Measurements from ENCODE around the gene FRRS1. TPM values are rescaled to one million over a fixed set of nuclear protein-coding genes. Genes with fewer than 3 reads are reported as not detected.

Gene FRRS1
- polyA plus RNA-seq, 1 donor from 2014 or later: not detected

DNA sequence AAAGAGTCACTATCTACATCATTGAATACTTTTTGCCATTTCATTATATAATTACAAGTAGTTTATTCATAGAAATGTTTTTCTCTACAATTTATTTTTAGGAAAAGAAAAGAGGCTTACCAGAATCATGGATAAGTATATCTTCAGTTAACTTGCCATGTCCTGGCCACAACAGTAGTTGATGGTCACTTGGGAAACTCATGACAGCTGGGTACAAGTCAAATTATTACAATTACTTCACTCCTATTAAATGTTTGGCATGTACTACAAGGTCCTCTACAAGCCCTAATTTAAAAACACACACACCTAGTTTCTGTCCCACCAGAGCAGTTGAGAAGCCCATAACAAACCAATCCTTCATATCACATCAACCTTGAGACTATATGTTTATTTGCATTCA, 91.1 kb downstream of the FRRS1 start:
- H3K27me3 ChIP-seq (ENCODE audit: insufficient read depth, low read depth, low read length): no peaks in the 10 kb centered on the region
- no peaks in the 10 kb centered on the region for H3K36me3 ChIP-seq (ENCODE audit: insufficient read depth, low read length)
- H3F3A ChIP-seq (ENCODE audit: insufficient read depth, low read length, poor library complexity, severe bottlenecking): no peaks in the 10 kb centered on the region
- H3K4me2 ChIP-seq (ENCODE audit: low read length): no peak overlapping the region
- H3K27ac ChIP-seq (ENCODE audit: low read length): no peak overlapping the region
- H4K20me1 ChIP-seq (ENCODE audit: insufficient read depth): no peaks in the 10 kb centered on the region
- TF ChIP-seq EZH2 (IDR thresholded peaks at IDR 0.05; ENCODE audit: borderline replicate concordance, insufficient read depth, low read length, poor library complexity, severe bottlenecking) (no peak), TAF1 (IDR thresholded peaks at IDR 0.05; ENCODE audit: low read depth) (no peak), MXI1 (conservative IDR thresholded peaks at IDR 0.05; ENCODE audit: poor library complexity, severe bottlenecking) (no peak), RAD21 (conservative IDR thresholded peaks at IDR 0.05) (no peak), SMC3 (conservative IDR thresholded peaks at IDR 0.05; ENCODE audit: poor library complexity) (no peak), EP300 (conservative IDR thresholded peaks at IDR 0.05; ENCODE audit: poor library complexity, severe bottlenecking) (no peak), POLR2AphosphoS5 (IDR thresholded peaks at IDR 0.05) (no peak)
- TF ChIP-seq, protein P1, sequence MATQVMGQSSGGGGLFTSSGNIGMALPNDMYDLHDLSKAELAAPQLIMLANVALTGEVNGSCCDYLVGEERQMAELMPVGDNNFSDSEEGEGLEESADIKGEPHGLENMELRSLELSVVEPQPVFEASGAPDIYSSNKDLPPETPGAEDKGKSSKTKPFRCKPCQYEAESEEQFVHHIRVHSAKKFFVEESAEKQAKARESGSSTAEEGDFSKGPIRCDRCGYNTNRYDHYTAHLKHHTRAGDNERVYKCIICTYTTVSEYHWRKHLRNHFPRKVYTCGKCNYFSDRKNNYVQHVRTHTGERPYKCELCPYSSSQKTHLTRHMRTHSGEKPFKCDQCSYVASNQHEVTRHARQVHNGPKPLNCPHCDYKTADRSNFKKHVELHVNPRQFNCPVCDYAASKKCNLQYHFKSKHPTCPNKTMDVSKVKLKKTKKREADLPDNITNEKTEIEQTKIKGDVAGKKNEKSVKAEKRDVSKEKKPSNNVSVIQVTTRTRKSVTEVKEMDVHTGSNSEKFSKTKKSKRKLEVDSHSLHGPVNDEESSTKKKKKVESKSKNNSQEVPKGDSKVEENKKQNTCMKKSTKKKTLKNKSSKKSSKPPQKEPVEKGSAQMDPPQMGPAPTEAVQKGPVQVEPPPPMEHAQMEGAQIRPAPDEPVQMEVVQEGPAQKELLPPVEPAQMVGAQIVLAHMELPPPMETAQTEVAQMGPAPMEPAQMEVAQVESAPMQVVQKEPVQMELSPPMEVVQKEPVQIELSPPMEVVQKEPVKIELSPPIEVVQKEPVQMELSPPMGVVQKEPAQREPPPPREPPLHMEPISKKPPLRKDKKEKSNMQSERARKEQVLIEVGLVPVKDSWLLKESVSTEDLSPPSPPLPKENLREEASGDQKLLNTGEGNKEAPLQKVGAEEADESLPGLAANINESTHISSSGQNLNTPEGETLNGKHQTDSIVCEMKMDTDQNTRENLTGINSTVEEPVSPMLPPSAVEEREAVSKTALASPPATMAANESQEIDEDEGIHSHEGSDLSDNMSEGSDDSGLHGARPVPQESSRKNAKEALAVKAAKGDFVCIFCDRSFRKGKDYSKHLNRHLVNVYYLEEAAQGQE (IDR thresholded peaks at IDR 0.05; ENCODE audit: borderline replicate concordance): no peak
- TF ChIP-seq, protein P2, sequence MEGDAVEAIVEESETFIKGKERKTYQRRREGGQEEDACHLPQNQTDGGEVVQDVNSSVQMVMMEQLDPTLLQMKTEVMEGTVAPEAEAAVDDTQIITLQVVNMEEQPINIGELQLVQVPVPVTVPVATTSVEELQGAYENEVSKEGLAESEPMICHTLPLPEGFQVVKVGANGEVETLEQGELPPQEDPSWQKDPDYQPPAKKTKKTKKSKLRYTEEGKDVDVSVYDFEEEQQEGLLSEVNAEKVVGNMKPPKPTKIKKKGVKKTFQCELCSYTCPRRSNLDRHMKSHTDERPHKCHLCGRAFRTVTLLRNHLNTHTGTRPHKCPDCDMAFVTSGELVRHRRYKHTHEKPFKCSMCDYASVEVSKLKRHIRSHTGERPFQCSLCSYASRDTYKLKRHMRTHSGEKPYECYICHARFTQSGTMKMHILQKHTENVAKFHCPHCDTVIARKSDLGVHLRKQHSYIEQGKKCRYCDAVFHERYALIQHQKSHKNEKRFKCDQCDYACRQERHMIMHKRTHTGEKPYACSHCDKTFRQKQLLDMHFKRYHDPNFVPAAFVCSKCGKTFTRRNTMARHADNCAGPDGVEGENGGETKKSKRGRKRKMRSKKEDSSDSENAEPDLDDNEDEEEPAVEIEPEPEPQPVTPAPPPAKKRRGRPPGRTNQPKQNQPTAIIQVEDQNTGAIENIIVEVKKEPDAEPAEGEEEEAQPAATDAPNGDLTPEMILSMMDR (IDR thresholded peaks at IDR 0.05; ENCODE audit: poor library complexity, severe bottlenecking): no peak
- no peak overlapping the region for H3K9ac ChIP-seq (ENCODE audit: low read length)
- H3K9me3 ChIP-seq (ENCODE audit: low read length): no peaks in the 10 kb centered on the region
- no peak overlapping the region for H2AFZ ChIP-seq (ENCODE audit: low read depth, low read length)
- no peaks in the 10 kb centered on the region for H3K9me2 ChIP-seq (ENCODE audit: insufficient read depth, low read length)
- H3K79me2 ChIP-seq (replicated peaks; ENCODE audit: insufficient read depth, low read length): no peaks in the 10 kb centered on the region
- no peak overlapping the region for H3K4me3 ChIP-seq (ENCODE audit: low read length)

DNA sequence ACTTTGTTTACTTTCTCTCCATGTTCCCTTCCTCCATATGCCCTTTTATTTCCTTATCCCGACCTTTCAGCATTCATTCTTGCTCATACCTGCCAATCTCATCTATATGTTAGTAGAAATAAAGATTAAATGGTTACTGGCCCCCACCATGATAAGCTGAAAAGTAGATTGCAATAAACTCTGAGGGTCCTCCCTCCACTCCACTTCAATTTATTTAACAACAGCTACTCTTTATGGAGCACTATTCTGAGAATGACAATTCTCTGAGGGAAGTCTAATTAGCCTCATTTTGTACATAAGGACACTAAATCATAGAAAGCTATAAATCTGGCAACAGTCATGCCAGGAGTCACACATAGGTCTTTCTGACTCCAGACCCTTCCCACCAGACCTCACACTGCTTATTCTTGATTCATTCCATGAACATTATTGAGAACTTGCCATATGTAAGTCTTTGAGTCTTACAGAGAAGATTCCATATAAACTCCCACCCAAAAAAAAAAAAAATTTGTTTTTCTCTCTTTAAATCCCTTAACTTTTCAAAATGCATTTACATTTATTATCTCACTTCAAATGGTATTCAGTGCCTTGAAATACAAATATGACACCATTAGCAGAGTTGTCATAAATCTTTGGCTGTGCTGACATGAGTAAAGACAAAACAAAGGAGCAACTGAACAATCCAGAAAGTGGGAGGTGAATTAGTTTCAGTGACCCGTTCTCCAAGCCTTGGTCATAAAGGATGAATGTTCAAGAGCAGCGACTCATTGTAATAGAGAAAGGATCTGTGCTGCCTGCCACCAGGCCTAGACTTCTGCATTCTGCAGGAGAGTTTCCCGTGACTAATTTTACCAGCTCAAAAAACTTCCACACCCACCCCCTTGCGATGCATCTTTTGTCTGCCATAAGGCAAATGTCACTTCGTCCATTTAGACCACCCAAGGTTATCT, 92.0 kb downstream of the FRRS1 start:
- Histone ChIP-seq H3K27ac (ENCODE audit: low read length) (no peak overlapping the region), H3K9me2 (ENCODE audit: insufficient read depth, low read length) (no peaks in the 10 kb centered on the region), H3K4me2 (ENCODE audit: low read length) (no peak overlapping the region), H3F3A (ENCODE audit: insufficient read depth, low read length, poor library complexity, severe bottlenecking) (no peaks in the 10 kb centered on the region), H3K9me3 (ENCODE audit: low read length) (no peaks in the 10 kb centered on the region), H3K79me2 (replicated peaks; ENCODE audit: insufficient read depth, low read length) (no peaks in the 10 kb centered on the region), H3K4me3 (ENCODE audit: low read length) (no peak overlapping the region), H4K20me1 (ENCODE audit: insufficient read depth) (no peaks in the 10 kb centered on the region), H3K9ac (ENCODE audit: low read length) (no peak overlapping the region), H3K27me3 (ENCODE audit: insufficient read depth, low read depth, low read length) (no peaks in the 10 kb centered on the region), H2AFZ (ENCODE audit: low read depth, low read length) (no peak overlapping the region), H3K36me3 (ENCODE audit: insufficient read depth, low read length) (no peaks in the 10 kb centered on the region)
- no peak for TF ChIP-seq POLR2AphosphoS5 (IDR thresholded peaks at IDR 0.05)
- no peak for TF ChIP-seq RAD21 (conservative IDR thresholded peaks at IDR 0.05)
- TF ChIP-seq SMC3 (conservative IDR thresholded peaks at IDR 0.05; ENCODE audit: poor library complexity): no peak
- TF ChIP-seq, protein P1 (IDR thresholded peaks at IDR 0.05; ENCODE audit: borderline replicate concordance): no peak
- TF ChIP-seq EZH2 (IDR thresholded peaks at IDR 0.05; ENCODE audit: borderline replicate concordance, insufficient read depth, low read length, poor library complexity, severe bottlenecking): no peak
- TF ChIP-seq, protein P2 (IDR thresholded peaks at IDR 0.05; ENCODE audit: poor library complexity, severe bottlenecking): no peak
- no peak for TF ChIP-seq MXI1 (conservative IDR thresholded peaks at IDR 0.05; ENCODE audit: poor library complexity, severe bottlenecking)
- no peak for TF ChIP-seq EP300 (conservative IDR thresholded peaks at IDR 0.05; ENCODE audit: poor library complexity, severe bottlenecking)
- TF ChIP-seq TAF1 (IDR thresholded peaks at IDR 0.05; ENCODE audit: low read depth): no peak

Measured in neural cell (in vitro differentiated cells).